ENCODE measurements around the gene KDM4C.

Gene KDM4C

GRCh38 chr9:6897207-6897822 is 139.5 kb downstream of the KDM4C start:
- no peak overlapping the region for H3K4me3 ChIP-seq (ENCODE audit: low read depth, low read length)
- DNase-seq (ENCODE audit: low read depth), result no peak
- TF ChIP-seq, protein P1, sequence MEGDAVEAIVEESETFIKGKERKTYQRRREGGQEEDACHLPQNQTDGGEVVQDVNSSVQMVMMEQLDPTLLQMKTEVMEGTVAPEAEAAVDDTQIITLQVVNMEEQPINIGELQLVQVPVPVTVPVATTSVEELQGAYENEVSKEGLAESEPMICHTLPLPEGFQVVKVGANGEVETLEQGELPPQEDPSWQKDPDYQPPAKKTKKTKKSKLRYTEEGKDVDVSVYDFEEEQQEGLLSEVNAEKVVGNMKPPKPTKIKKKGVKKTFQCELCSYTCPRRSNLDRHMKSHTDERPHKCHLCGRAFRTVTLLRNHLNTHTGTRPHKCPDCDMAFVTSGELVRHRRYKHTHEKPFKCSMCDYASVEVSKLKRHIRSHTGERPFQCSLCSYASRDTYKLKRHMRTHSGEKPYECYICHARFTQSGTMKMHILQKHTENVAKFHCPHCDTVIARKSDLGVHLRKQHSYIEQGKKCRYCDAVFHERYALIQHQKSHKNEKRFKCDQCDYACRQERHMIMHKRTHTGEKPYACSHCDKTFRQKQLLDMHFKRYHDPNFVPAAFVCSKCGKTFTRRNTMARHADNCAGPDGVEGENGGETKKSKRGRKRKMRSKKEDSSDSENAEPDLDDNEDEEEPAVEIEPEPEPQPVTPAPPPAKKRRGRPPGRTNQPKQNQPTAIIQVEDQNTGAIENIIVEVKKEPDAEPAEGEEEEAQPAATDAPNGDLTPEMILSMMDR (IDR thresholded peaks at IDR 0.05; ENCODE audit: insufficient read depth, low read depth, low read length, missing control alignments), result no peak

GRCh38 chr9:6897898-6898302 is 140.1 kb downstream of the KDM4C start:
- TF ChIP-seq, protein P1 (IDR thresholded peaks at IDR 0.05; ENCODE audit: insufficient read depth, low read depth, low read length, missing control alignments), result no peak
- no peak overlapping the region for H3K4me3 ChIP-seq (ENCODE audit: low read depth, low read length)
- DNase-seq (ENCODE audit: low read depth), result no peak

- TF ChIP-seq, protein P1 (IDR thresholded peaks at IDR 0.05; ENCODE audit: insufficient read depth, low read depth, low read length, missing control alignments), result no peak
- H3K4me3 ChIP-seq (ENCODE audit: low read depth, low read length), result no peak overlapping the region
- DNase-seq (ENCODE audit: low read depth), result no peak
These were observed 141.5 kb downstream of the KDM4C start for GRCh38 chr9:6899274-6899673.

GRCh38 chr9:6900440-6900883 is 142.7 kb downstream of the KDM4C start:
- TF ChIP-seq, protein P1 (IDR thresholded peaks at IDR 0.05; ENCODE audit: insufficient read depth, low read depth, low read length, missing control alignments), result no peak
- no peak for DNase-seq (ENCODE audit: low read depth)
- H3K4me3 ChIP-seq (ENCODE audit: low read depth, low read length), result no peak overlapping the region

DNA sequence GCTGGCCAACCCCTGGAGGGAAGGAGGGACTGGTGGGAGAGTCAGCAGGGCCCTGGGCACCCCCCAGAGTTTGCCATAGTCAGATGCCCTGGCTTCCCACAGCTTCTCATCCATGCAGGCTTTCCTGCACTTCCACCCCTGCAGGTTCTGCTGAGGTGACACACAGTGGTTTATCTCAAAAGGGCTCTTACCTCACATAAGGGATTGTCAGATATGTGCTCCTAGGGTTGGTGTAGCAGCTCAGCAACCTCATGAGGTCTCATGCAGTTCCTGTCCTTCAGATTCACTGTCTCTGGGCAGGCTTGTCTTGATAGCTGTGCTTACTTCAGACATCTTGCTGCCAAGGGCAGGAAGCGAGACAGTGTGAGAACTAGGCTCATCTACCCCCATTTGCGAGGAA is 143.4 kb downstream of the KDM4C start:
- DNase-seq (ENCODE audit: low read depth), result no peak
- H3K4me3 ChIP-seq (ENCODE audit: low read depth, low read length), result no peak overlapping the region
- TF ChIP-seq, protein P1 (IDR thresholded peaks at IDR 0.05; ENCODE audit: insufficient read depth, low read depth, low read length, missing control alignments), result no peak

GRCh38 chr9:6902423-6902822 is 144.7 kb downstream of the KDM4C start:
- DNase-seq (ENCODE audit: low read depth), result no peak
- TF ChIP-seq, protein P1 (IDR thresholded peaks at IDR 0.05; ENCODE audit: insufficient read depth, low read depth, low read length, missing control alignments), result no peak
- no peak overlapping the region for H3K4me3 ChIP-seq (ENCODE audit: low read depth, low read length)

- DNase-seq (ENCODE audit: low read depth), result no peak
- H3K4me3 ChIP-seq (ENCODE audit: low read depth, low read length), result no peak overlapping the region
- TF ChIP-seq, protein P1 (IDR thresholded peaks at IDR 0.05; ENCODE audit: insufficient read depth, low read depth, low read length, missing control alignments), result no peak
These were observed 146.6 kb downstream of the KDM4C start for GRCh38 chr9:6904371-6904770.
